Measurements from ENCODE around the gene RGS8.
"Not testable (repeated sequence)": the region's sequence is repeated elsewhere in the genome, so short reads cannot be mapped to it uniquely, and the experiment has no call there.

RGS8 gene

DNA sequence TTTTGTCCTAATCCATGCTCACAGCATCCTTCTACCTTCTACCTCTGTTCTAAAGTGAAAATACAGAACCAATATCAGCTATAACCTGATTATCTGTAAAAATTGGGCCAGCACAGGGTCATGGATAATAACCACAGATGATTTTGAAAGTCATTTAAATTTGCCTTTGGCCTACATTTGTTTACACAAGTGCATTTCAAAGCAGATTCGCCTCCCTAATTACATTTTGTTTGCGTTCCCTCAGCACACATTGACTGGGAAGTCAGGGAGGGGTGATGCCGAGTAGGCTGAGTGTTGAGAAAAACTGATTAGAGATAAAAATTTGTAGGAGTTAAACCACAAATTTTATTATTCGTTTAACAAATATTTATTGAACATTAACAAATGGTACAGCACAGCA, 19.2 kb upstream of the RGS8 start:
- TF ChIP-seq, protein P1, sequence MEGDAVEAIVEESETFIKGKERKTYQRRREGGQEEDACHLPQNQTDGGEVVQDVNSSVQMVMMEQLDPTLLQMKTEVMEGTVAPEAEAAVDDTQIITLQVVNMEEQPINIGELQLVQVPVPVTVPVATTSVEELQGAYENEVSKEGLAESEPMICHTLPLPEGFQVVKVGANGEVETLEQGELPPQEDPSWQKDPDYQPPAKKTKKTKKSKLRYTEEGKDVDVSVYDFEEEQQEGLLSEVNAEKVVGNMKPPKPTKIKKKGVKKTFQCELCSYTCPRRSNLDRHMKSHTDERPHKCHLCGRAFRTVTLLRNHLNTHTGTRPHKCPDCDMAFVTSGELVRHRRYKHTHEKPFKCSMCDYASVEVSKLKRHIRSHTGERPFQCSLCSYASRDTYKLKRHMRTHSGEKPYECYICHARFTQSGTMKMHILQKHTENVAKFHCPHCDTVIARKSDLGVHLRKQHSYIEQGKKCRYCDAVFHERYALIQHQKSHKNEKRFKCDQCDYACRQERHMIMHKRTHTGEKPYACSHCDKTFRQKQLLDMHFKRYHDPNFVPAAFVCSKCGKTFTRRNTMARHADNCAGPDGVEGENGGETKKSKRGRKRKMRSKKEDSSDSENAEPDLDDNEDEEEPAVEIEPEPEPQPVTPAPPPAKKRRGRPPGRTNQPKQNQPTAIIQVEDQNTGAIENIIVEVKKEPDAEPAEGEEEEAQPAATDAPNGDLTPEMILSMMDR (IDR thresholded peaks at IDR 0.05; ENCODE audit: insufficient read depth, low read depth, low read length, missing control alignments) = no peak
- DNase-seq (ENCODE audit: low read depth) = no peak
- no peak overlapping the region for H3K4me3 ChIP-seq (ENCODE audit: low read depth, low read length)

GRCh38 chr1:182702826-182703524, 18.6 kb upstream of the RGS8 start:
- TF ChIP-seq, protein P1 (IDR thresholded peaks at IDR 0.05; ENCODE audit: insufficient read depth, low read depth, low read length, missing control alignments) = no peak
- DNase-seq (ENCODE audit: low read depth) = no peak
- H3K4me3 ChIP-seq (ENCODE audit: low read depth, low read length) = no peak overlapping the region

- TF ChIP-seq, protein P1 (IDR thresholded peaks at IDR 0.05; ENCODE audit: insufficient read depth, low read depth, low read length, missing control alignments) = no peak
- no peak overlapping the region for H3K4me3 ChIP-seq (ENCODE audit: low read depth, low read length)
- DNase-seq (ENCODE audit: low read depth) = no peak
Observed at GRCh38 chr1:182700351-182700709, 15.9 kb upstream of the RGS8 start.

DNA sequence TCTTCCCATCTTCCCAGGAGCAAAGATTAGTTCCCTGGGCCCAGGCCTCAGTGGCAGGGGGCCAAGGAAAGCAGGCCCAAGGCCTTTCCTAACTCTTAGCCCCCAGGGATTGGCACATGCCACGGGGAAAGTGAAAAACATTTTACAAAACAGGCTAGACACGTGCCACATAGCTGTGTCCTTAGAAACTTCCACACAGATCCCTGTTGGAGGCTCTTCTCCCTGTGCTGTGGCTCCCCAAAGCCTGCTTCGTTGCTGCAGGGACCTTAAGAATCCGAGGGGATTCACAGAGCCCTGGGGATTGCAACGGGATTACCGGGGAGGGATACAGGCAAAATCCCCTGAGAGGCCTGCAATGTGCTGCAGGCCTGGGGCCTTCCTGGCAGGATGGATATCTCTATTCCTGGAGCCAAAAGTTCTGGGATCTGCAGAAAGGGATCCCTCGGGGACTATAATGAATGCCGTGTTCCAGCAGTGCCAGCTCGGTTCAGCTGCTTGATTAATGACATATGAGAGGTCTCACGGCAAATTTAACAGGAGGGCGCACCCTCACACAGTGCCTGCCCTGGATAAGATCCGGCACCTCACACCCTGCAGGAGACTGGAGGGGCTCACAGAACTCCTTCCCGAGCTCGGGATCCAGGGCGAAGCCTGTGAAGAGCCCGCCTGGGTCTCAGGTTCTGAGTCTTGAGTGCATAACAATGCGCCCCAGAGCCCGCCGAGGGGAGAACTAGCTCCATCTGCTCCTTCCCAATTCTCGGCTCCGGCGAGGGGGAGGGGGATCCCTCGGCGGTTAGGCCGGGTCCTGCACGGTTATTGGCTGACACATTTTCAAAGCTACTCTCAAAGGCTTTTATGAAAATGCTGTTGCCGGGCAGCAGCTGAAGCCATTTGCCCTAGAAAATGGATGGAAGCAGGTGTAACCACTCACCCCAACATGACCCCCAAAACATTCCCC, 15.3 kb upstream of the RGS8 start:
- no peak for DNase-seq (ENCODE audit: low read depth)
- TF ChIP-seq, protein P1 (IDR thresholded peaks at IDR 0.05; ENCODE audit: insufficient read depth, low read depth, low read length, missing control alignments) = no peak
- no peak overlapping the region for H3K4me3 ChIP-seq (ENCODE audit: low read depth, low read length)

- no peak overlapping the region for H3K4me3 ChIP-seq (ENCODE audit: low read depth, low read length)
- DNase-seq (ENCODE audit: low read depth) = no peak
- TF ChIP-seq, protein P1 (IDR thresholded peaks at IDR 0.05; ENCODE audit: insufficient read depth, low read depth, low read length, missing control alignments) = no peak
Observed at GRCh38 chr1:182698971-182699370, 14.6 kb upstream of the RGS8 start.

DNA sequence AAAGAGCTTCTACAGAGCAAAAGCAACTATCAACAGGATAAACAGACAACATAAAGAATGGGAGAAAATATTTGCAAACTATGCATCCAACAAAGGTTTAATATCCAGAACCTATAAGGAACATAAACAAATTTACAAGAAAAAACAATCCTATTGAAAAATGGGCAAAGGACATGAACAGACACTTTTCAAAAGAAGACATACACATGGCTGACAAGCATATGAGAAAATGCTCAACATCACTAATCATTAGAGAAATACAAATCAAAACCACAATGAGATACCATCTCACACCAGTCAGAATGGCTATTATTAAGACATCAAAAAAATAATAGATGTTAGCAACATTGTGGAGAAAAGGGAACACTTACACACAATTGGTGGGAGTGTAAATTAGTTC, 8.8 kb upstream of the RGS8 start:
- not testable (repeated sequence) for H3K4me3 ChIP-seq (ENCODE audit: low read depth, low read length); DNase-seq (ENCODE audit: low read depth)

- DNase-seq (ENCODE audit: low read depth) = no peak
- H3K4me3 ChIP-seq (ENCODE audit: low read depth, low read length) = no peak overlapping the region
- TF ChIP-seq, protein P1 (IDR thresholded peaks at IDR 0.05; ENCODE audit: insufficient read depth, low read depth, low read length, missing control alignments) = no peak
Observed at GRCh38 chr1:182690886-182691443, 6.6 kb upstream of the RGS8 start.

Data from GM12865 (cell line).